HepG2 (cell line): ENCODE data around the gene SP3. TPM values are rescaled to one million over a fixed set of nuclear protein-coding genes. Genes with fewer than 3 reads are reported as not detected.

ENCODE experiments used
- AFF4 ChIP-seq: sonication (generic); formaldehyde crosslinking; IDR thresholded peaks from 2 replicates; pipeline ENCODE4 v1.4.0; 2020; ENCODE audit warnings: missing genetic modification reagents
- CBFB ChIP-seq: sonication (generic); formaldehyde crosslinking; IDR thresholded peaks from 2 replicates; pipeline ENCODE4 v1.4.0; 2020; ENCODE audit warnings: missing genetic modification reagents
- GABPA ChIP-seq, 2 experiments: IDR thresholded peaks; 2 replicates each; pipeline ENCODE4 v1.6.1; 2011 to 2016; ENCODE audit warnings: low read depth in 2 of 2, low read length in 1 of 2, missing biosample characterization in 1 of 2, missing genetic modification characterization in 1 of 2
- NCOA1 ChIP-seq: sonication (generic); formaldehyde crosslinking; IDR thresholded peaks from 2 replicates; pipeline ENCODE4 v1.9.0; 2021; ENCODE audit warnings: missing genetic modification reagents
- NR3C1 ChIP-seq: sonication (generic); formaldehyde crosslinking; IDR thresholded peaks from 2 replicates; pipeline ENCODE4 v1.4.0; 2020; ENCODE audit warnings: missing genetic modification reagents
- PBX2 ChIP-seq: IDR thresholded peaks from 2 replicates; pipeline ENCODE4 v1.6.1; 2016; ENCODE audit warnings: control low read depth
- PHB2 ChIP-seq: fragments of 450-650 bp; IDR thresholded peaks from 2 replicates; pipeline ENCODE4 v1.6.1; 2018; ENCODE audit not compliant: partially characterized antibody
- POLR2AphosphoS5 ChIP-seq: IDR thresholded peaks from 2 replicates; pipeline ENCODE4 v1.6.1; 2012; ENCODE audit warnings: low read depth, low read length
- RXRB ChIP-seq: IDR thresholded peaks from 2 replicates; pipeline ENCODE4 v1.6.1; 2016; ENCODE audit warnings: borderline replicate concordance, missing genetic modification reagents, missing compliant biosample characterization
- SCMH1 ChIP-seq: sonication (generic); formaldehyde crosslinking; IDR thresholded peaks from 2 replicates; pipeline ENCODE4 v1.9.0; 2021; ENCODE audit warnings: missing genetic modification reagents, mild to moderate bottlenecking, borderline replicate concordance
- TFAP4 ChIP-seq: sonication (generic); IDR thresholded peaks from 2 replicates; pipeline ENCODE4 v1.6.1; 2016; ENCODE audit warnings: low read depth, borderline replicate concordance
- TRIM24 ChIP-seq: sonication (generic); formaldehyde crosslinking; IDR thresholded peaks from 2 replicates; pipeline ENCODE4 v1.8.0; 2022; ENCODE audit warnings: mild to moderate bottlenecking, missing genetic modification reagents
- XRCC5 ChIP-seq: fragments of 200-400 bp; formaldehyde crosslinking; optimal IDR thresholded peaks from 2 replicates; pipeline ENCODE3; 2017; ENCODE audit warnings: mild to moderate bottlenecking, low read length
- ZMYM4 ChIP-seq: sonication (generic); formaldehyde crosslinking; IDR thresholded peaks from 2 replicates; pipeline ENCODE4 v1.8.1; 2023; ENCODE audit warnings: mild to moderate bottlenecking, missing genetic modification reagents
- ZNF256 ChIP-seq: sonication (generic); formaldehyde crosslinking; conservative IDR thresholded peaks from 2 replicates; pipeline ENCODE4 v1.4.0; 2020; ENCODE audit warnings: missing genetic modification reagents
- ZNF547 ChIP-seq: sonication (generic); formaldehyde crosslinking; IDR thresholded peaks from 2 replicates; pipeline ENCODE4 v1.5.1; 2020; ENCODE audit warnings: mild to moderate bottlenecking, missing genetic modification reagents
- polyA plus RNA-seq, 8 experiments: library from polyadenylated mRNA; depleted of rRNA in 3 of 8; stranded (reverse) in 7 of 8; unstranded in 1 of 8; fragments of >200 nt; fragmentation: Illumina TruSeq in 4 of 8; extraction: Trizol in 4 of 8; gene quantifications; 2 replicates each; pipeline versions ENCODE4 v1.2.1 to v1.2.3, GENCODE V29; 2011 to 2016; ENCODE audit warnings: low read depth in 4 of 8, missing spikeins in 1 of 8, mixed read lengths in 1 of 8; ENCODE audit not compliant: insufficient read depth in 1 of 8
- total RNA-seq, 5 experiments: library from RNA; depleted of rRNA; stranded (reverse); fragments of >200 nt; fragmentation: Illumina TruSeq; extraction: Trizol; gene quantifications; 2 replicates each; pipeline ENCODE4 v1.2.3, GENCODE V29; 2016; ENCODE audit warnings: low read depth in 1 of 5
- TF ChIP-seq, protein P1 (sequence below): sonication (generic); formaldehyde crosslinking; IDR thresholded peaks from 2 replicates; pipeline ENCODE4 v1.4.0; 2020; ENCODE audit warnings: missing genetic modification reagents
- TF ChIP-seq, protein P2 (sequence below): IDR thresholded peaks from 2 replicates; pipeline ENCODE4 v1.6.1; 2016; ENCODE audit warnings: low read depth, control low read depth
- TF ChIP-seq, protein P3 (sequence below): sonication (generic); formaldehyde crosslinking; IDR thresholded peaks from 2 replicates; pipeline ENCODE4 v1.8.1; 2023; ENCODE audit warnings: mild to moderate bottlenecking, missing genetic modification reagents, borderline replicate concordance

The SP3 gene
- total and polyA plus RNA-seq, 2 of the 13 experiments (the other 11 are each of a cell fraction or from before 2014, with no cell fraction given) = 57.3 to 132 TPM

DNA sequence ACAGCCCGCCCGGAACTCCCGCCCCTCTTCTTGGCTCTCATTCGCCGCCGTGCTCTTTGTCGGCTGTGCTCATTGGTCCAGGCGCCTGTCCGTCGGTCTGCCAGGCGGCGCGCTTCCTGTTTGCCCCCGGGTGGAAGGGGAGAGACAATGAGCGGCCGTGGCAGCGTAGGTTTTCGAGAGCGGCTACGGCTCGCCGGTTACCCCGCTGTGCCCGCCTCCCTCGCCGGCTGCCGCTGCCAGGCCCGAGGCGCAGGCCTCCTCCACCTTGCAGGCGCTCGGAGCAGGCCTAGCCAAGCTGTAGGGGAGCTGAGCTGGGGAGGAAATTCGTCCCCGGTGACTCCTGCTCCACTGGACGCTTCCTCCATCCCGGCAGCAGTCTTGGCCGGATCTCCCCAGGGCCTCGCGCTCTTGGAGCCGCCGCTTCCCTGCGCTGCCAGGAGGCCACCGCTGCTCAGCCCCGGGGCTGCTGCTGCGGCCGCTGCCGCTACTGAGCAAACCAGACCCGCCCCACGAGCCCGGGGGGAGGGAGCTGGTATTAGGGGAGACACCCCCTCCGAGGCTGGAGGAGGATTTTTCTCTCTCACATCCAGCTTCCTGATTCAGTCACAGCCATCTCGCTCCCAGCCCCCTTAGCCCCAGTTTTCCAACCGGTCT is at the start of gene SP3 (continued):
- TF ChIP-seq, protein P1, sequence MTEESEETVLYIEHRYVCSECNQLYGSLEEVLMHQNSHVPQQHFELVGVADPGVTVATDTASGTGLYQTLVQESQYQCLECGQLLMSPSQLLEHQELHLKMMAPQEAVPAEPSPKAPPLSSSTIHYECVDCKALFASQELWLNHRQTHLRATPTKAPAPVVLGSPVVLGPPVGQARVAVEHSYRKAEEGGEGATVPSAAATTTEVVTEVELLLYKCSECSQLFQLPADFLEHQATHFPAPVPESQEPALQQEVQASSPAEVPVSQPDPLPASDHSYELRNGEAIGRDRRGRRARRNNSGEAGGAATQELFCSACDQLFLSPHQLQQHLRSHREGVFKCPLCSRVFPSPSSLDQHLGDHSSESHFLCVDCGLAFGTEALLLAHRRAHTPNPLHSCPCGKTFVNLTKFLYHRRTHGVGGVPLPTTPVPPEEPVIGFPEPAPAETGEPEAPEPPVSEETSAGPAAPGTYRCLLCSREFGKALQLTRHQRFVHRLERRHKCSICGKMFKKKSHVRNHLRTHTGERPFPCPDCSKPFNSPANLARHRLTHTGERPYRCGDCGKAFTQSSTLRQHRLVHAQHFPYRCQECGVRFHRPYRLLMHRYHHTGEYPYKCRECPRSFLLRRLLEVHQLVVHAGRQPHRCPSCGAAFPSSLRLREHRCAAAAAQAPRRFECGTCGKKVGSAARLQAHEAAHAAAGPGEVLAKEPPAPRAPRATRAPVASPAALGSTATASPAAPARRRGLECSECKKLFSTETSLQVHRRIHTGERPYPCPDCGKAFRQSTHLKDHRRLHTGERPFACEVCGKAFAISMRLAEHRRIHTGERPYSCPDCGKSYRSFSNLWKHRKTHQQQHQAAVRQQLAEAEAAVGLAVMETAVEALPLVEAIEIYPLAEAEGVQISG (CRISPR knock-in tag) = peak; percentile 73
- TF ChIP-seq AFF4 (CRISPR knock-in tag) (no peak), NCOA1 (CRISPR knock-in tag) (no peak; the same call in 1 of the 2 replicates), PBX2 (CRISPR knock-in tag) (peak; percentile 99), XRCC5 (peak; percentile 80), ZMYM4 (CRISPR knock-in tag) (peak; percentile 81), NR3C1 (CRISPR knock-in tag) (0 out of 2 replicates have a peak, but pooled peaks have one; percentile 13), POLR2AphosphoS5 (peak; percentile 85), TRIM24 (CRISPR knock-in tag) (no peak), SCMH1 (CRISPR knock-in tag) (no peak), PHB2 (no peak), CBFB (no peak; the same call in 1 of the 2 replicates), ZNF547 (CRISPR knock-in tag) (no peak), GABPA (IDR thresholded peaks at IDR 0.05; ENCODE audit: low read depth, low read length) (peak; percentile 92), GABPA (CRISPR knock-in tag; IDR thresholded peaks at IDR 0.05; ENCODE audit: low read depth) (peak; percentile 95), TFAP4 (peak; percentile 48), RXRB (no peak), ZNF256 (CRISPR knock-in tag) (peak; percentile 58; the same call in 1 of the 2 replicates)
- TF ChIP-seq, protein P2, sequence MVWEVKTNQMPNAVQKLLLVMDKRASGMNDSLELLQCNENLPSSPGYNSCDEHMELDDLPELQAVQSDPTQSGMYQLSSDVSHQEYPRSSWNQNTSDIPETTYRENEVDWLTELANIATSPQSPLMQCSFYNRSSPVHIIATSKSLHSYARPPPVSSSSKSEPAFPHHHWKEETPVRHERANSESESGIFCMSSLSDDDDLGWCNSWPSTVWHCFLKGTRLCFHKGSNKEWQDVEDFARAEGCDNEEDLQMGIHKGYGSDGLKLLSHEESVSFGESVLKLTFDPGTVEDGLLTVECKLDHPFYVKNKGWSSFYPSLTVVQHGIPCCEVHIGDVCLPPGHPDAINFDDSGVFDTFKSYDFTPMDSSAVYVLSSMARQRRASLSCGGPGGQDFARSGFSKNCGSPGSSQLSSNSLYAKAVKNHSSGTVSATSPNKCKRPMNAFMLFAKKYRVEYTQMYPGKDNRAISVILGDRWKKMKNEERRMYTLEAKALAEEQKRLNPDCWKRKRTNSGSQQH (CRISPR knock-in tag) = no peak; the same call in 1 of the 2 replicates
- TF ChIP-seq, protein P3, sequence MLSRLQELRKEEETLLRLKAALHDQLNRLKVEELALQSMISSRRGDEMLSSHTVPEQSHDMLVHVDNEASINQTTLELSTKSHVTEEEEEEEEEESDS (CRISPR knock-in tag) = no peak
